Fibroblast of gingiva (primary cell): Measurements from ENCODE around the gene CLASRP.

Source experiments
- DNase-seq: peaks from one replicate; pipeline ENCODE4 v3.0.0-alpha.2; 2011; ENCODE audit warnings: low read depth

CLASRP gene

DNA sequence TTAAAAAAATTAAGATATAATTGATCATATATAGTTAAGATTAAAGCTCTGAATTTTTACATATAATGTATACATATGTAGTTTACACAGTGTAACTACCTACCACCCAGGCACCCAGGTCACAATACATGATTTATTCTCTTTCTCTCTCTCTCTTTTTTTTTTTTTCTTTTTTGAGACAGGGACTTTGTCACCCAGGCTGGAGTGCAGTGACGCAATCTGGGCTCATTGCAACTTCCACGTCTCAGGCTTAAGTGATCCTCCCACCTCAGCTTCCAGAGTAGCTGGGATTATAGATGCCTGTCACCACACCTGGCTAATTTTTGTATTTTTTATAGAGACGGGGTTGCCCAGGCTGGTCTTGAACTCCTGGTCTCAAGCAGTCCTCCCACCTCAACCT is 18.8 kb upstream of the CLASRP start:
- DNase-seq = no peak

DNA sequence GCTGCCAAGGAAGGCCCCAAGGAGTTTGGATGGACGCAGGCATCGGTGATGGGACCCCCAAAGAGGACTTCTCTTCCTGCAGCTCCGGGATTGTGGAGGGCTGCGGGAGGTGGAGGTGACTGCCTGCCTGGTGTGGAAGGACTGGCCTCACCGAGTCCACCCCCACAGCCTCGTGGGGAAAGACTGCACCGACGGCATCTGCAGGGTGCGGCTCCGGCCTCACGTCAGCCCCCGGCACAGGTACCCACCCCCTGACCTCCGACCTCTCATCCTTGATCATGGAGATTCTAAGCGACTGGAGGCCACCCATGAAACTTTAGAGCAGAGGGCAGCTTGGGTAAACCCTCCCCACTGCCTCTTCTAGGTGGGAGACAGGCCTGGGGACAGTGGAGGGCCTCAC is 16.9 kb upstream of the CLASRP start:
- no peak for DNase-seq

GRCh38 chr19:45023048-45023447 is 15.8 kb upstream of the CLASRP start:
- DNase-seq = no peak

- DNase-seq = no peak
Observed at GRCh38 chr19:45025264-45025663, 13.6 kb upstream of the CLASRP start.

DNA sequence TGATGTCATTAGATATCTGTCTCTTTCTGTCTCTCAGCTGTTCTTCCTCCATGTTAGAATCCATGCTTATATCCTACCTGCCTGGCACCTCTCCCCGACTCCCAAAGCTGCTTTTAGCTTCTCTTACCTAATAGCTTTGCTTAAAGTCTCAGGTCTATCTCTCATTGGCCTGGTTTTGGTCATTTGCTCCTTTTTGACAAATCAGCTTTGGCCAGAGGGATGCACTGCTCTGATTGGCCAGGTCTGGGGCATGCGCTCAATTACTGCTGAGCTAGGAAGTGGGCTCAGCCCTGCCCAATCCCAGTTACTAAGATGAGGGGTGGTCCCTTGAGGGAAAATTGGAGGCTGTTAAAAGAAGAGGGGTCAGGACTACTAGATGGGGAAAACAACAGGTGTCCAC is 11.5 kb upstream of the CLASRP start:
- no peak for DNase-seq

DNA sequence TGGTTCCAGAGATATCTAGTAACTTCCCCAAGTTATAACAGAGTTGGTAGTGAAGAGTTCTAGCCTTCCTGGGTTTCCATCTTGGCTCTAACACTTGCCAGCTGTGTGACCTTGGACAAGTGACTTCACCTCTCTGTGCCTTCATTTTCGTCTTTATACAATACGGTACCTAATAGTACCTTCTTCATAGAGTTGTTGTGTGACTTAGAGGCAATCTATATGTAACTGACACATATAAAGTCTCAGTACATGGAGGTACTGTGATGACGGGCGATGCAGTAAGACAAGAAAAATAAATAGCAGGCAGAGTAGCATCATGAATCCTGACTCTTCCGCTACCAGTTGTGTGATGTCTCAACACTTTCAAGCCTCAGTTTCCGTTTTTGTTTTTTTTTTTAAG is 8.0 kb upstream of the CLASRP start:
- no peak for DNase-seq

- no peak for DNase-seq
Observed at GRCh38 chr19:45032421-45032820, 6.4 kb upstream of the CLASRP start.

GRCh38 chr19:45035755-45036154 is 3.1 kb upstream of the CLASRP start:
- DNase-seq = no peak

GRCh38 chr19:45037393-45038169 is 1.3 kb upstream of the CLASRP start:
- DNase-seq = no peak

DNA sequence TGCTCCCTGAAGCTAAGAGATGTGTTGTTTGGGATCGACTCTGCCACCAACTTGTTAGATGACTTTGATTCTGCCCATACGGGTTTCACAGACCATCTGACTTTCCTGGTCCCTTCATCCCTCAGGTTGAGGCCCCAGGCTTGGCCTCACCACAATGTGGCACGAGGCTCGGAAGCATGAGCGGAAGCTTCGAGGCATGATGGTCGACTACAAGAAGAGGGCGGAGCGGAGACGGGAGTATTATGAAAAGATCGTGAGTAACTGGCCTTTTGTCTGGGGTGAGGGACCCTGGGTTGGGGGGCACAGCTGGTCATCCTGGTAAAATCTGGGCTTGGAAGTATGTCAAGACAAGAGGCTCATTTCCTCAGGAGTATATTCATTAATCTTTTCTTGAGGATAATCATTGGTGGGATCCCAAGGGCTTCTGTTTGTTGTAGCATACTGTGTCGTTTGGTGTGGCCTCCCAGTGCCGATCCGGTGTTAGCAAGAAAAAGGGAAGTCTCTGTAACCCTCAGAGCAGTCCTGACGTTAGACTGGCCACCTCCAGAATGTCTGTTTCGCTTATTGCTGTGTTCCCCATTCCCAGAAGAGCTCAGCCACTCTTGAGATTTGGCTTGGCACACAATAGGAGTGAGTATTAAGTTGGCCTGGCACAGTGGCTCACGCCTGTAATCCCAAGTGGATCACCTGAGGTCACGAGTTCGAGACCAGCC is 1.4 kb downstream of the CLASRP start:
- no peak for DNase-seq

DNA sequence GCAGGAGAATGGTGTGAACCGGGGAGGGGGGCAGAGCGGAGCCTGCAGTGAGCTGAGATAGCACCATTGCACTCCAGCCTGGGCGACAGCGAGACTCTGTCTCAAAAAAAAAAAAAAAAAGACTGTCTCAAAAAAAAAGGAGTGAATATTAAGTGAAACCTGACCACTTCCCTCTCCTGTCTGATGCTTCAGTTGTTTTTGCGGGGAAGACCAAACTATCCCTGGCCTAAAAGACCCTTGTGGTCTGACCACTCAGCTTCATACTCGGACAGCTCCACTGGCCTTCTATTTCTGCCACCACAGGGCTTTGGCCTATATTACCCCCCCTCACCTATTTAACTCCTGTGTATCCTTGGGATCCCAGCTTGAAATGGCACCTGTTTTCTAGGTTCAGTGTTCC is 2.3 kb downstream of the CLASRP start:
- DNase-seq = no peak

DNA sequence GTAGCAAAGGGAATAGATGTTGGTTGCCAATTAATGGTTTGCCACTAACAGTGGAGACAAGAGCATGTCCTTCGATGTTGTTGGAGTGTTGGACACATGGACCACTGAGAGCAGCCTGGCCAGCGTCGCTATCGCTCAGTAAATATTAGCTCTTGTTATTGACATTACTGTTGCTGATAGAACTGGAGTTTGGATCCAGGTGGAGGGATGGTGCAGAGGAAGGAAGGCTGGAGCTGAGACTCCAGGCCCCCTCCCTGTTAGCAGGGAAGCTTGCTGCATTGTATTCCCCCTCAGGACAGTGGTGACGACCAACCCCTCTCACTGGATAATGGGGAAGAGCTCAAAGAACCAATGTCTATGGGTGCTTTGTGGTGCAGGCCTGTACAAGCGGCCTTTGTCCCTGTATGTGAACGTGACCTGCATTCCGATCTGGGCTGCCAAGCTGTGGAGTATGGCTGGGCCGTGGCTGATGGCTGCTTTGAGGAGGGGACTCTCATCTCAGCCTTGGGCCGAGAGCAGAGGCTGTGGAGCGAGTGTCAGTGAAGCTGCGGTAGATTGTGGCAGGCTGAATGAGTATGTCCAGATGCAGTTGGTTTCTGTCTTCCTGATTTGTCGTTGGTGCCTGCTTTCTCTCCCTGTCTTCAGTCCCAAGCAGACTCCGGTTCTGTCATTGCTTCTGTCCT is 7.0 kb downstream of the CLASRP start:
- no peak for DNase-seq

DNA sequence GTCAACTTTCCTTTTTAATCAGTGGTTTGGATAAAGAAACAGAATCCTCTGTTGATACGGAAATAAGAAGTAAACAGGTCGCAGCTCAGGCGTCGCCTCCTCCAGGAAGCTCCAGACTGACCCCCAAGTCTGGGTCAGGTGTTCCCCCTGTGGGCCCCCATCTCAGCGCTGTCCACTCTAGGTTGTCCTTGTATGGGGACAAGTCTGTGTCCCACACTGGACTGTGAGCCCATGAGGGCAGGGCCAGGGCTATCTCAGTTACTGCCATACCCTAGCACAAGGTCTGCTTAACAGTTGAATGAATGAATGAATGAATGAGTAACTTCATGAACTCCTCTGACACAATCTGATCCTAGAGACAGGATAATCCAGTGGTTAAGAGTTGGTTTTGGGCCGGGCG is 7.5 kb downstream of the CLASRP start:
- DNase-seq = no peak

DNA sequence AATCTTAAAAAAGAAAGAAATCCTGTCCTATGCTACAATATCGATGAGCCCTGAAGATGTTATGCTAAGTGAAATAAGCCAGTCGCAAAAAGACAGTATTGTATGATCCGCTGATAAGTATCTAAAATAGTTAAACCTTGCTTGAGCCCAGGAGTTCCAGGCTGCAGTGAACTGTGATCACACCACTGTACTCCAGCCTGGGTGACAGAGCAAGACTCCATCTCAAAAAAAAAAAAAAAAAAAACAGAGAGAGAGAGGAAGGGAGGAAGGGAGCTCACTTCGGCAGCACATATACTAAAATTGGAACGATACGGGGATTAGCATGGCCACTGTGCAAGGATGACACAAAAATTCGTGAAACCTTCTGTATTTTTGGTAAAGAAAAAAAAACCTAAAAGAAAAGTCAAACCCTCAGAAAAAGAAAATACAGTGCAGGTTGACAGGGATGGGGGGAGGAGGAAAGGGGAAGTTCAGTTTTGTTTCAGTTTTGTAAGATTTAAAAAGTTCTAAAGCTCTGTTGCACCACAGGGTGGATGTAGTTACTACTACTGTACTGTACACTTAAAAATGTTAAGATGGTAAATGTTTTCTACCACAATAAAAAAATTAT is 8.4 kb downstream of the CLASRP start:
- DNase-seq = no peak

GRCh38 chr19:45049073-45049736 is 10.4 kb downstream of the CLASRP start:
- DNase-seq = no peak

- no peak for DNase-seq
Observed at GRCh38 chr19:45050036-45050435, 11.2 kb downstream of the CLASRP start.

DNA sequence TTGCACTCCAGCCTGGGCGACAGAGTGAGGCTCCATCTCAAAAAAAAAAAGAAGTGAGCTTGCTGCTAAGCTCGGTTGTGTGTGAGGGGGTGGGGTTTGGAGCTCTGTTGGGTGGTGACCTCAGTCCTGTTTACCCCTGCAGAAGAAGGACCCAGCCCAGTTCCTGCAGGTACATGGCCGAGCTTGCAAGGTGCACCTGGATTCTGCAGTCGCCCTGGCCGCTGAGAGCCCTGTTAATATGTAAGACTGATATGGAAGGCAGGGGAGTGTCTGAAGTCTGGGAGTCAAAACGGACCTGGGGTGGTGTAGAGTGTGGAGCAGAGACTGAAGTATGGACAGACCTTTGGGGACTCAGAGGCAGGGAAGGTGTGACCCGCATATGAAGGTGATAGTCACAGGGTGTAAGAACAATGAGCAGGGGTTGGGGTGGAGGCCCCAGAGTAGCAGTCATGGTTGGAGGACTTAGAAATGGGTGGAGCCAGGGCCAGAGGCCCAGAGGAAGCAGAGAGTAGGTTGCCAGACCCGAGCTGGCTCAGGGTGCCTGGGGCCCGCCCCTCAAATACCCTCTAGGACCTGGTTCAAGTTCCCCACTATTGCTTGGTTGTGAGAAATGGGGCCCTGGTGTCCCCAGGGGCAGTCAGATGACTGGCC is 13.2 kb downstream of the CLASRP start:
- DNase-seq = no peak

- DNase-seq = no peak
Observed at GRCh38 chr19:45056831-45057230, 18.0 kb downstream of the CLASRP start.

GRCh38 chr19:45057444-45057843 is 18.6 kb downstream of the CLASRP start:
- DNase-seq = no peak

DNA sequence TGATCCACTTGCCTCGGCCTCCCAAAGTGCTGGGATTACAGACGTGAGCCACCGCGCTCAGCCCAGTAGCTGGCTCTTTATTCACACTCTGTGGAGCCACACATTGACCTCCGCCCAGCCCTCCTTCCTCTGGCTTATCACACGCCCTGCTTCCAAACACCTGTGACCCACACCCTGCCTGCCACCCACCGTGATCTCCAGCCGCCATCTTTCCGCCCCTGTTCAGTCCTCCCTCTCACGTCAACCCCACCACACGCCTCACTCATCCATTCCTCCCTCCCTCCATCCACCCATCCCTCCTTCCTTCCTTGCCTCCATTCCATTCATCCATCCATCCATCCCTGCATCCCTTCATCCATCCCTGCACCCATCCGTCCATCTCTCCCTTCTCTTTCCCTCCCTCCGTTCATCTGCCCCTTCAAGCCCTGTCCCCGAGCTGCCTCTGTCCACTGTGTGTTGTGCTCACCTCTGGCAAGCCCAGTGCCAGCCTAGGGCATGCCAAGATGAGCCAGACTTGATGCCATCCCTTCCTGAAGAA is 19.8 kb downstream of the CLASRP start:
- DNase-seq = no peak

DNA sequence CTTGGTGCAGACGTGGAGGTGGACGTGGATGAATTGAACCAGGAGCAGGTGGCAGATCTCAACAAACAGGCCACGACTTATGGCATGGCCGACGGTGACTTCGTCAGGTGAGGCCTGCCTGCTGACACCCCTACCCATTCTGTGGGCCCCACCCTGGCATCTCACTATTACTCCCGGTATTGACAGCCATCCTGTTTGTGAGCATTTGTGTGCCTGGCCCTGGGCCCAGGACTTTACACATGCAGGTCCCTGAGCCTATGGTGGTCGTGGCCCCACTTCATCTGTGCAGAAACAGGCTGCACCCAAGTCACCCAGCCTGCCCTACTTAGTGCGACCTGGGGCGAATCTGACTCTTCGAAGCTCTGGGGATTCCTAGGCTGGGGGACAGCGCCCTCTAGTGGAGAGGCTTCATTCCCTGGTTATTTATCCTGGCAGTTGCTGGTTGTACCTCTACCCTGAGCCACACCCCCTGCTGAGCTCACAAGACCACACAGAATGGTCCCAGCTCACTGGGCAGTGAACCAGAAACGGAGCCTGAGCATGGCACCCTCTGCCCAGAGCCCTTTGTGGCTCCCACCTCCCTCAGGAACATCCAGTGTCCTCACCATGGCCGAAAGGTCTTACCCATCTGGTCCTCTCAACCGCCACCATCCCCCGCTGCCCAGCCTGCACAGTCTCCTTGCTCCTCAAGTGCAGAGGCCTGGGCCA is 20.6 kb downstream of the CLASRP start:
- peak; percentile 49 for DNase-seq
